Measurements from ENCODE around the gene UXS1. TPM values are rescaled to one million over a fixed set of nuclear protein-coding genes. Genes with fewer than 3 reads are reported as not detected.

UXS1 gene
- total RNA-seq, 1 experiment from 2014 or later = 31.2 TPM

DNA sequence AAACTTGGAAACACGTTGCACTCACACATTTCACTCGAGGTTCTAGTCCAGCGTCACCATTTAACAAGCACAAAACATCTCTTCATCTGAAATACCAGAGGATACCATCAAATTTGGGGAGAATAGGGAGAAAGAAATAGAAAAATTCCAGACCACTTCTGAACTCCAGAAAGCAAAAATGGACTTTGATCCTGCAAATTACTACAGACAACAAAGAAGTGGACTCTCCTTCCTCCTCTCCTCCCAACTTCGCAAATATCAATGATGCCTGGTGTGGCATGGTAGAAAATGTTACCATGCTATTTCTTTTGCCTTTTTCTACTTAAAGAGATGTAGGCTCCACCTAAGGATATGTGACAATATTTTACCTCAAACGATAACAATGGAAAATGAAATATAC, 13.5 kb downstream of the UXS1 start:
- Mint-ChIP-seq H3K9me3 (ENCODE audit: unreplicated experiment) (no peaks in the 10 kb centered on the region), H3K27me3 (ENCODE audit: insufficient read depth, unreplicated experiment) (no peaks in the 10 kb centered on the region), H3K27ac (ENCODE audit: low read depth, unreplicated experiment) (no peak overlapping the region), H3K36me3 (ENCODE audit: insufficient read depth, unreplicated experiment) (no peaks in the 10 kb centered on the region), H3K4me1 (ENCODE audit: insufficient read depth, unreplicated experiment) (peaks cover 7% of the 10 kb centered on the region), H3K4me3 (ENCODE audit: unreplicated experiment) (no peak overlapping the region)
- TF ChIP-seq, protein P1, sequence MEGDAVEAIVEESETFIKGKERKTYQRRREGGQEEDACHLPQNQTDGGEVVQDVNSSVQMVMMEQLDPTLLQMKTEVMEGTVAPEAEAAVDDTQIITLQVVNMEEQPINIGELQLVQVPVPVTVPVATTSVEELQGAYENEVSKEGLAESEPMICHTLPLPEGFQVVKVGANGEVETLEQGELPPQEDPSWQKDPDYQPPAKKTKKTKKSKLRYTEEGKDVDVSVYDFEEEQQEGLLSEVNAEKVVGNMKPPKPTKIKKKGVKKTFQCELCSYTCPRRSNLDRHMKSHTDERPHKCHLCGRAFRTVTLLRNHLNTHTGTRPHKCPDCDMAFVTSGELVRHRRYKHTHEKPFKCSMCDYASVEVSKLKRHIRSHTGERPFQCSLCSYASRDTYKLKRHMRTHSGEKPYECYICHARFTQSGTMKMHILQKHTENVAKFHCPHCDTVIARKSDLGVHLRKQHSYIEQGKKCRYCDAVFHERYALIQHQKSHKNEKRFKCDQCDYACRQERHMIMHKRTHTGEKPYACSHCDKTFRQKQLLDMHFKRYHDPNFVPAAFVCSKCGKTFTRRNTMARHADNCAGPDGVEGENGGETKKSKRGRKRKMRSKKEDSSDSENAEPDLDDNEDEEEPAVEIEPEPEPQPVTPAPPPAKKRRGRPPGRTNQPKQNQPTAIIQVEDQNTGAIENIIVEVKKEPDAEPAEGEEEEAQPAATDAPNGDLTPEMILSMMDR (IDR thresholded peaks at IDR 0.05; ENCODE audit: unreplicated experiment) = no peak
- ChIA-PET CTCF (interaction anchor here (1.3 kb wide), 1 partner anchor 13 kb away, joined by 3 read pairs; no protein-coding TSS in a partner anchor), POLR2A (no interaction called here)
- DNase-seq (ENCODE audit: unreplicated experiment) = no peak
- no TSS peak for BruUV-seq (replicated peaks)
- intact Hi-C loops (cut with micrococcal nuclease) = no loop called here

DNA sequence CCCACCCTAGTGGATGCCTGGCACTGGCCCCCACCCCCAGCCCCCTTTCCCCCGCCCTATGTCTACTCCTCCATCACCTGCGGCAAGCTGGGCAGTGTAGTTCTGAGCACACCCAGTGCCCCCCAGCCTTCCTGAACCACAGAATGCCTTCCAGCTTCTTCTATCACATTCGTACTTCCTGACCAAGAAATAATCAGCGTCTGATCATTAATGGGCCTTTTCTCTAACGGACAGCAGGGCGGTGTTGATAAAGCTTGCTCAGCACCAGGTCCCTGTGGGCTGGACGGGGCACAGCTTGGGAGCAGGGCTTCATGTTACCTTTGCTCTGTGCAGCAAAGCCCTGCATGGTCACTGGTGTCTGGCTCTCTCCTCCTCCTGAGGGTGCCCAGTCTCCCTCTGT, 15.4 kb downstream of the UXS1 start:
- Mint-ChIP-seq H3K4me3 (ENCODE audit: unreplicated experiment) (no peak overlapping the region), H3K4me1 (ENCODE audit: insufficient read depth, unreplicated experiment) (peaks cover 6% of the 10 kb centered on the region), H3K27me3 (ENCODE audit: insufficient read depth, unreplicated experiment) (no peaks in the 10 kb centered on the region), H3K9me3 (ENCODE audit: unreplicated experiment) (no peaks in the 10 kb centered on the region), H3K27ac (ENCODE audit: low read depth, unreplicated experiment) (no peak overlapping the region), H3K36me3 (ENCODE audit: insufficient read depth, unreplicated experiment) (no peaks in the 10 kb centered on the region)
- POLR2A ChIA-PET = interaction anchor here (0.6 kb wide), 1 partner anchor 14 kb away, joined by 3 read pairs; no protein-coding TSS in a partner anchor
- TF ChIP-seq, protein P1 (IDR thresholded peaks at IDR 0.05; ENCODE audit: unreplicated experiment) = no peak
- DNase-seq (ENCODE audit: unreplicated experiment) = no peak
- CTCF ChIA-PET = no interaction called here
- intact Hi-C loops (cut with micrococcal nuclease) = no loop called here
- BruUV-seq (replicated peaks) = no TSS peak

DNA sequence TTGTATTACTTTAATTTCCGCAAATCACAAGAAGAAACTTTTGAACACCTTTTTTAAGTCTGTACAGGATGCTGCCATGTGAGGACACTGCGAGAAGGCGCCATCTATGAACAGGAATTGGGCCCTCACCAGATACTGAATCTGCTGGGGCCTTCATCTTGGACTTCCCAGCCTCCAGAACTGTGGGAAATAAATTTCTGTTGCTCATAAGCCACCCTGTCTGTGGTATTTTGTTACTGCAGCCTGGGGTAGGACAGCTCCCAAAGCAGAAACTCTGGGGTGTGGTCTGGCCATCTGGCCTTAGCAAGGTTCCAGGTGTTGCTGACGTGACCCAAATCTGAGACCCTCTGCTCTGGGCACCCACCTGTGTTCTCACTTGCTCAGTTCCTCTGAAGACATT, 16.5 kb downstream of the UXS1 start:
- POLR2A ChIA-PET = no interaction called here
- Mint-ChIP-seq H3K27me3 (ENCODE audit: insufficient read depth, unreplicated experiment) (no peaks in the 10 kb centered on the region), H3K27ac (ENCODE audit: low read depth, unreplicated experiment) (no peak overlapping the region), H3K36me3 (ENCODE audit: insufficient read depth, unreplicated experiment) (no peaks in the 10 kb centered on the region), H3K9me3 (ENCODE audit: unreplicated experiment) (no peaks in the 10 kb centered on the region), H3K4me3 (ENCODE audit: unreplicated experiment) (no peak overlapping the region), H3K4me1 (ENCODE audit: insufficient read depth, unreplicated experiment) (no peaks in the 10 kb centered on the region)
- TF ChIP-seq, protein P1 (IDR thresholded peaks at IDR 0.05; ENCODE audit: unreplicated experiment) = no peak
- intact Hi-C loops (cut with micrococcal nuclease) = no loop called here
- CTCF ChIA-PET = interaction anchor here (0.9 kb wide), 1 partner anchor 71 kb away, joined by 3 read pairs; no protein-coding TSS in a partner anchor
- no TSS peak for BruUV-seq (replicated peaks)
- no peak for DNase-seq (ENCODE audit: unreplicated experiment)

DNA sequence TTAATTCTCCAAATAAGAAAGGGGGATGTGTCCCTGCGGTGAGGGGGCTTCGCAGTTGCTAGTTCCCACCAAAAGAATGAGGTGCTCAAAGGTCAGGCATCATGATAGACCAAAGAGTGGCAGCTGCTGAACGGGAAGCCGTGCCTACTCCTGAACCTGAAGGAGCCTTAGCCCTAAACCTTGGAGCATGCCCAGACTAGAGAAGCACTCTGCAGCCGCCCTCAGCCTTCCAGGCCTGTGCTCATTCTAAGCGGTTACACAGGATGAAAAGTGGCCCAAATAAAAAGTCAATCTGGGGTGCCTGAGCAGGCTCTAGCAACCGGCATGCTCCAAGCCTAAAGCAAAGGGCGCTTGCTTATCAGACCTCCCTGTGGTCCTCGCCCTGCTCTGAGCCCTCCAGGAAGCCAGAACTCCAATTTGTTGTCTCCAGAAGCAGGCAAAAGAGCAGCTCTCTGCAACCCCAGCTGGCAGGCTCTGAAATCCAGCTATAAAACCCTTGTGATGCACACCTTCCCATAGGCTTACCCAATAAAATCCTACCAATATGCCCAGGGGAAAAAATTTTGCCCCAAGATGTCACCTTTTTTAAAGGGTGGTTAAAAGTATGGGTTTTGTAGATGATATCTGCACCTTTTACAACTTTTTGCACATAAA, 17.5 kb downstream of the UXS1 start:
- Mint-ChIP-seq H3K4me3 (ENCODE audit: unreplicated experiment) (no peak overlapping the region), H3K27ac (ENCODE audit: low read depth, unreplicated experiment) (no peak overlapping the region), H3K36me3 (ENCODE audit: insufficient read depth, unreplicated experiment) (no peaks in the 10 kb centered on the region), H3K27me3 (ENCODE audit: insufficient read depth, unreplicated experiment) (no peaks in the 10 kb centered on the region), H3K9me3 (ENCODE audit: unreplicated experiment) (no peaks in the 10 kb centered on the region), H3K4me1 (ENCODE audit: insufficient read depth, unreplicated experiment) (no peaks in the 10 kb centered on the region)
- ChIA-PET CTCF (interaction anchor here (0.9 kb wide), 1 partner anchor 72 kb away, joined by 3 read pairs; no protein-coding TSS in a partner anchor), POLR2A (no interaction called here)
- TF ChIP-seq, protein P1 (IDR thresholded peaks at IDR 0.05; ENCODE audit: unreplicated experiment) = no peak
- no peak for DNase-seq (ENCODE audit: unreplicated experiment)
- intact Hi-C loops (cut with micrococcal nuclease) = no loop called here
- BruUV-seq (replicated peaks) = no TSS peak

Measured in MCF 10A (cell line).